K562 (cell line): ENCODE results near the gene NLRP4. TPM values are rescaled to one million over a fixed set of nuclear protein-coding genes. Genes with fewer than 3 reads are reported as not detected.

Source experiments
- ATAC-seq: fragments of 200-7000 bp; cut with Tn5 transposase; 3 replicates; pipeline ENCODE4 v1.9.1; 2020; ENCODE audit warnings: moderate library complexity
- BruUV-seq: library from RNA; stranded (reverse); fragments of 400-500 nt; replicated peaks from 2 replicates; lab custom pipeline; 2021; lab: Mats Ljungman, UMichigan
- CTCF ChIA-PET: fragments of 300-600 bp; formaldehyde crosslinking; extraction: SDS; loops from one replicate; lab custom pipeline; 2021; ENCODE audit warnings: low intra/inter-chr PET ratio; lab: Yijun Ruan, JAX
- POLR2A ChIA-PET: fragments of 300-600, 350-650 bp; sonication (Branson Sonifier 250); formaldehyde crosslinking; extraction: SDS; loops from one replicate; lab custom pipeline; 2021; ENCODE audit warnings: antibody characterized with exemption, inconsistent platforms; lab: Yijun Ruan, JAX
- DNase-seq, 4 experiments: peaks; one replicate each; pipeline versions ENCODE4 v3.0.0 to v3.0.0-alpha.2; 2011 to 2018; ENCODE audit warnings: low spot score in 3 of 4, mixed read lengths in 3 of 4; ENCODE audit errors: extremely low read depth in 1 of 4
- FAIRE-seq: peaks from 2 replicates; lab custom pipeline; 2011; peaks lifted over from hg19 to GRCh38; lab: Jason Lieb, UNC
- H2AFZ ChIP-seq: 2 replicates; pipeline ENCODE4 v1.6.0; 2011; ENCODE audit warnings: low read depth, low read length, control low read depth, inconsistent platforms
- H3K27ac ChIP-seq: fragments of 200-600 bp; 3 replicates; pipeline ENCODE4 v1.8.0; 2011; ENCODE audit warnings: low read depth, mild to moderate bottlenecking, control low read depth, inconsistent platforms, low read length, moderate library complexity, mixed read lengths; ENCODE audit errors: extremely low read depth
- H3K27me3 ChIP-seq, 2 experiments: fragments of 300-600 bp in 1 of 2; 2 replicates in 1 of 2; 3 replicates in 1 of 2; pipeline versions ENCODE4 v1.6.0 to v1.8.0; 2011; ENCODE audit warnings: inconsistent platforms in 2 of 2, low read length in 2 of 2, mild to moderate bottlenecking in 1 of 2, mixed read lengths in 1 of 2, moderate library complexity in 1 of 2; ENCODE audit not compliant: control insufficient read depth in 2 of 2, insufficient read depth in 2 of 2
- H3K36me3 ChIP-seq: fragments of 300-600 bp; 3 replicates; pipeline ENCODE4 v1.8.0; 2011; ENCODE audit warnings: mild to moderate bottlenecking, low read length, inconsistent platforms; ENCODE audit not compliant: control insufficient read depth, insufficient read depth
- H3K4me1 ChIP-seq, 2 experiments: fragments of 200-600 bp in 1 of 2; replicated peaks in 1 of 2; 2 replicates in 1 of 2; 3 replicates in 1 of 2; pipeline versions ENCODE4 v1.5.1 to v1.8.0; 2011; ENCODE audit warnings: inconsistent platforms in 2 of 2, low read length in 2 of 2, mild to moderate bottlenecking in 1 of 2, mixed read lengths in 1 of 2, moderate library complexity in 1 of 2; ENCODE audit not compliant: control insufficient read depth in 2 of 2, insufficient read depth in 2 of 2
- H3K4me2 ChIP-seq: 2 replicates; pipeline ENCODE4 v1.6.1; 2011; ENCODE audit warnings: low read length, control low read depth, inconsistent platforms, mixed read lengths; ENCODE audit not compliant: insufficient read depth
- H3K4me3 ChIP-seq: fragments of 200-600 bp; sonication (generic), shearing (Covaris generic); 2 replicates; pipeline ENCODE4 v1.5.1; 2016; ENCODE audit warnings: control low read depth, inconsistent platforms
- H3K79me2 ChIP-seq: fragments of 200-600 bp; 3 replicates; pipeline ENCODE4 v1.8.0; 2011; ENCODE audit warnings: low read length, inconsistent platforms; ENCODE audit not compliant: control insufficient read depth, insufficient read depth
- H3K9ac ChIP-seq, 2 experiments: 2 replicates each; pipeline versions ENCODE4 v1.6.0 to v1.6.1; 2011; ENCODE audit warnings: low read depth in 2 of 2, low read length in 2 of 2, control low read depth in 1 of 2, inconsistent platforms in 1 of 2, mild to moderate bottlenecking in 1 of 2, mixed read lengths in 1 of 2; ENCODE audit not compliant: insufficient read depth in 1 of 2
- H3K9me1 ChIP-seq: one replicate; pipeline ENCODE4 v1.6.0; 2011; ENCODE audit warnings: inconsistent platforms, mild to moderate bottlenecking, low read length, moderate library complexity; ENCODE audit not compliant: control insufficient read depth, insufficient read depth
- H3K9me3 ChIP-seq: replicated peaks from 2 replicates; pipeline ENCODE4 v1.5.1; 2011; ENCODE audit warnings: low read depth, low read length, inconsistent platforms; ENCODE audit not compliant: control insufficient read depth, insufficient read depth
- H4K20me1 ChIP-seq: replicated peaks from 2 replicates; pipeline ENCODE4 v1.6.1; 2011; ENCODE audit warnings: low read length, inconsistent platforms, mixed read lengths; ENCODE audit not compliant: control insufficient read depth, insufficient read depth
- COPS2 ChIP-seq: fragments of 450-650 bp; conservative IDR thresholded peaks from 2 replicates; pipeline ENCODE4 v1.6.1; 2016; ENCODE audit warnings: mild to moderate bottlenecking, moderate library complexity
- FOXA3 ChIP-seq, 2 experiments: fragments of 450-650 bp in 1 of 2; sonication (generic) in 1 of 2; formaldehyde crosslinking; IDR thresholded peaks in 1 of 2; conservative IDR thresholded peaks in 1 of 2; 2 replicates each; pipeline versions ENCODE4 v1.4.0 to v1.8.0; 2020 to 2022; ENCODE audit warnings: mild to moderate bottlenecking in 2 of 2, missing genetic modification reagents in 1 of 2
- HIVEP1 ChIP-seq: fragments of 250-450 bp; sonication (Bioruptor Pico); IDR thresholded peaks from 2 replicates; pipeline ENCODE4 v1.4.0; 2020; ENCODE audit warnings: mild to moderate bottlenecking
- KLF6 ChIP-seq: fragments of 250-450 bp; sonication (Bioruptor Pico); IDR thresholded peaks from 2 replicates; pipeline ENCODE4 v1.4.0; 2020; ENCODE audit warnings: mild to moderate bottlenecking, moderate library complexity, borderline replicate concordance
- RBM22 ChIP-seq: fragments of 200-400 bp; formaldehyde crosslinking; IDR thresholded peaks from 2 replicates; pipeline ENCODE4 v1.6.1; 2018; ENCODE audit warnings: low read length, low read depth; ENCODE audit not compliant: poor library complexity, severe bottlenecking
- ZC3H11A ChIP-seq: IDR thresholded peaks from 2 replicates; pipeline ENCODE4 v1.6.1; 2012; ENCODE audit warnings: low read depth, low read length, improper control_type of control experiment
- ZSCAN29 ChIP-seq: fragments of 450-650 bp; IDR thresholded peaks from 2 replicates; pipeline ENCODE4 v1.6.1; 2017
- WGBS: fragments of 100-300 bp; shearing (Covaris generic); methylation state at CpG from one replicate; pipeline ENCODE4 v1.1.6; 2016; ENCODE audit warnings: low coverage, mixed read lengths; ENCODE audit not compliant: insufficient coverage; ENCODE audit errors: missing lambda C conversion rate; 5-methylcytosine and 5-hydroxymethylcytosine counted together
- in situ Hi-C: fragments of 300-500 bp; cut with MboI; formaldehyde crosslinking; loops from 4 replicates; pipeline ENCODE4 v1.15.0; 2018; ENCODE audit warnings: inconsistent platforms, mixed read lengths
- intact Hi-C: fragments of 100-400 bp; cut with micrococcal nuclease; formaldehyde crosslinking; loops from 2 replicates; pipeline ENCODE4 v1.14.2; 2022
- polyA plus RNA-seq, 8 experiments: library from polyadenylated mRNA; depleted of rRNA in 4 of 8; stranded (reverse) in 5 of 8; unstranded in 3 of 8; fragments of >200 nt; fragmentation: Nextera tagmentation in 2 of 8; fragmentation: Illumina TruSeq in 1 of 8; extraction: Ambion mirVana in 2 of 8; extraction: Trizol in 1 of 8; gene quantifications; 2 replicates each; pipeline versions ENCODE4 v1.2.1 to v1.2.3, GENCODE V29; 2011 to 2014; ENCODE audit warnings: inconsistent platforms in 1 of 8, missing spikeins in 1 of 8
- total RNA-seq, 7 experiments: library from RNA; depleted of rRNA in 6 of 7; stranded (reverse); fragments of >200 nt in 6 of 7; fragmentation: Illumina TruSeq in 2 of 7; extraction: Trizol in 2 of 7; gene quantifications; 2 replicates each; pipeline versions ENCODE4 v1.2.1 to v1.2.3, GENCODE V29; 2011 to 2021; ENCODE audit warnings: low replicate concordance in 1 of 7
- TF ChIP-seq, protein P1 (sequence below): fragments of 250-450 bp; sonication (Bioruptor Pico); IDR thresholded peaks from 2 replicates; pipeline ENCODE4 v1.4.0; 2020; ENCODE audit warnings: mild to moderate bottlenecking, moderate library complexity, borderline replicate concordance
- TF ChIP-seq, protein P2 (sequence below): sonication (generic); formaldehyde crosslinking; IDR thresholded peaks from 2 replicates; pipeline ENCODE4 v1.8.1; 2023; ENCODE audit warnings: mild to moderate bottlenecking, missing genetic modification reagents

NLRP4 gene
- total and polyA plus RNA-seq, 9 of the 15 experiments (the other 6 are each of a cell fraction or from before 2014, with no cell fraction given): 0.03 to 0.14 (median 0.05) TPM; not detected in 3

DNA sequence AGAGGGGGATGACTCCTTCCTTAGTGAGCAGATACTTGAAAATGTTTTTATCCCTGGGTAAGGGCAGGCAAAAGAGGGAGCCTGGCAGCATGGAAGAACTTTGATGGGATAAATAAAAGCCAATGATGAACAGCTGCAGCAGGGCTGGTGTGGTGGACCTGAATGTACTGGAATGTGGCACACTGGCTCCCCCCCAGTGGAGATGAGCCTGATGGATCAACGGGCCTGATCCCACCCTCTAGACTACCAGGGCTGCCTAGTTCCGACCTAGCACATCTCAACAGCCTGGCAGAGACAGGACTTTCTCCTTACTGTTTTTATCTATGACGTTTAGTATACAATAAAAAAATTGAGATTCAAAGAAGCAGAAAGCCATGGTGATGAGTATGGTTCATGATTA, 25.0 kb upstream of the NLRP4 start:
- no peak overlapping the region for H3K4me2 ChIP-seq
- FAIRE-seq: no peak
- no peak overlapping the region for H3K9ac ChIP-seq
- no peaks in the 10 kb centered on the region for H3K9me1 ChIP-seq
- ChIA-PET CTCF (no interaction called here), POLR2A (no interaction called here)
- intact Hi-C loops: no loop called here
- no peak for DNase-seq
- H3K27me3 ChIP-seq: no peaks in the 10 kb centered on the region; a peak in 1 of 5 replicates
- H3K27ac ChIP-seq: no peak overlapping the region
- H3K9me3 ChIP-seq: peaks cover 7% of the 10 kb centered on the region
- WGBS: 0% methylated on average over 3 of the region's 3 CpGs
- no TSS peak for BruUV-seq
- in situ Hi-C loops: loop anchor here (5.0 to 10.0 kb wide), 2 partner anchors 174 to 297 kb away; no protein-coding TSS in a partner anchor
- no peak overlapping the region for H3K4me3 ChIP-seq
- no peak overlapping the region for H2AFZ ChIP-seq
- no peak for TF ChIP-seq ZSCAN29
- no peak for TF ChIP-seq HIVEP1 (CRISPR knock-in tag)
- TF ChIP-seq COPS2: no peak
- no peak for TF ChIP-seq RBM22
- TF ChIP-seq, protein P1, sequence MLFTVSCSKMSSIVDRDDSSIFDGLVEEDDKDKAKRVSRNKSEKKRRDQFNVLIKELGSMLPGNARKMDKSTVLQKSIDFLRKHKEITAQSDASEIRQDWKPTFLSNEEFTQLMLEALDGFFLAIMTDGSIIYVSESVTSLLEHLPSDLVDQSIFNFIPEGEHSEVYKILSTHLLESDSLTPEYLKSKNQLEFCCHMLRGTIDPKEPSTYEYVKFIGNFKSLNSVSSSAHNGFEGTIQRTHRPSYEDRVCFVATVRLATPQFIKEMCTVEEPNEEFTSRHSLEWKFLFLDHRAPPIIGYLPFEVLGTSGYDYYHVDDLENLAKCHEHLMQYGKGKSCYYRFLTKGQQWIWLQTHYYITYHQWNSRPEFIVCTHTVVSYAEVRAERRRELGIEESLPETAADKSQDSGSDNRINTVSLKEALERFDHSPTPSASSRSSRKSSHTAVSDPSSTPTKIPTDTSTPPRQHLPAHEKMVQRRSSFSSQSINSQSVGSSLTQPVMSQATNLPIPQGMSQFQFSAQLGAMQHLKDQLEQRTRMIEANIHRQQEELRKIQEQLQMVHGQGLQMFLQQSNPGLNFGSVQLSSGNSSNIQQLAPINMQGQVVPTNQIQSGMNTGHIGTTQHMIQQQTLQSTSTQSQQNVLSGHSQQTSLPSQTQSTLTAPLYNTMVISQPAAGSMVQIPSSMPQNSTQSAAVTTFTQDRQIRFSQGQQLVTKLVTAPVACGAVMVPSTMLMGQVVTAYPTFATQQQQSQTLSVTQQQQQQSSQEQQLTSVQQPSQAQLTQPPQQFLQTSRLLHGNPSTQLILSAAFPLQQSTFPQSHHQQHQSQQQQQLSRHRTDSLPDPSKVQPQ (CRISPR knock-in tag): no peak
- TF ChIP-seq FOXA3 (CRISPR knock-in tag; conservative IDR thresholded peaks at IDR 0.05 in 1 of 2, IDR thresholded peaks at IDR 0.05 in 1 of 2): no peak
- TF ChIP-seq ZC3H11A: no peak
- TF ChIP-seq, protein P2, sequence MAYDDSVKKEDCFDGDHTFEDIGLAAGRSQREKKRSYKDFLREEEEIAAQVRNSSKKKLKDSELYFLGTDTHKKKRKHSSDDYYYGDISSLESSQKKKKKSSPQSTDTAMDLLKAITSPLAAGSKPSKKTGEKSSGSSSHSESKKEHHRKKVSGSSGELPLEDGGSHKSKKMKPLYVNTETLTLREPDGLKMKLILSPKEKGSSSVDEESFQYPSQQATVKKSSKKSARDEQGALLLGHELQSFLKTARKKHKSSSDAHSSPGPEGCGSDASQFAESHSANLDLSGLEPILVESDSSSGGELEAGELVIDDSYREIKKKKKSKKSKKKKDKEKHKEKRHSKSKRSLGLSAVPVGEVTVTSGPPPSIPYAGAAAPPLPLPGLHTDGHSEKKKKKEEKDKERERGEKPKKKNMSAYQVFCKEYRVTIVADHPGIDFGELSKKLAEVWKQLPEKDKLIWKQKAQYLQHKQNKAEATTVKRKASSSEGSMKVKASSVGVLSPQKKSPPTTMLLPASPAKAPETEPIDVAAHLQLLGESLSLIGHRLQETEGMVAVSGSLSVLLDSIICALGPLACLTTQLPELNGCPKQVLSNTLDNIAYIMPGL: no peak
- no peak for TF ChIP-seq KLF6 (CRISPR knock-in tag)
- H4K20me1 ChIP-seq: no peaks in the 10 kb centered on the region
- no peaks in the 10 kb centered on the region for H3K36me3 ChIP-seq
- peaks cover 0 to 2% of the 10 kb centered on the region in 2 experiments; a peak in 1 of 5 replicates for H3K4me1 ChIP-seq
- no peak for ATAC-seq
- H3K79me2 ChIP-seq: no peaks in the 10 kb centered on the region
